ENCODE measurements around the gene CAPN11.

- TF ChIP-seq CTCF (IDR thresholded peaks at IDR 0.05 in 2 of 3, conservative IDR thresholded peaks at IDR 0.05 in 1 of 3; ENCODE audit: borderline replicate concordance in 1 of 3, insufficient read depth in 1 of 3, low read depth in 2 of 3, low read length in 2 of 3), result no peak
- no peak for TF ChIP-seq EGR1 (IDR thresholded peaks at IDR 0.05; ENCODE audit: low read depth)
- TF ChIP-seq POLR2A (IDR thresholded peaks at IDR 0.05; ENCODE audit: borderline replicate concordance, extremely low read depth, insufficient read depth, insufficient read length), result no peak
- no peak for TF ChIP-seq POLR2AphosphoS5 (IDR thresholded peaks at IDR 0.05; ENCODE audit: low read depth, low read length)
- no peak for TF ChIP-seq EZH2phosphoT487 (IDR thresholded peaks at IDR 0.05; ENCODE audit: borderline replicate concordance)
- no peak for TF ChIP-seq CBX3 (IDR thresholded peaks at IDR 0.05; ENCODE audit: low read depth)
- TF ChIP-seq ATF3 (IDR thresholded peaks at IDR 0.05), result no peak
- TF ChIP-seq REST (IDR thresholded peaks at IDR 0.05; ENCODE audit: low read depth), result no peak
- TF ChIP-seq FOSL1 (IDR thresholded peaks at IDR 0.05; ENCODE audit: low read depth), result no peak
- TF ChIP-seq EZH2 (IDR thresholded peaks at IDR 0.05), result no peak
- no peak for TF ChIP-seq ZNF274 (IDR thresholded peaks at IDR 0.05; ENCODE audit: low read depth, low read length)
- no peak for TF ChIP-seq SIN3A (IDR thresholded peaks at IDR 0.05; ENCODE audit: low read depth)
- TF ChIP-seq CEBPB (IDR thresholded peaks at IDR 0.05; ENCODE audit: low read depth), result no peak
Measured at GRCh38 chr6:44190715-44191114, 32.1 kb downstream of the CAPN11 start.

All from HCT116 (cell line).